GM12873 (cell line): ENCODE data around the gene FYTTD1.

ENCODE experiments used
- TF ChIP-seq, protein P1 (sequence below): IDR thresholded peaks from 2 replicates; pipeline ENCODE4 v1.5.1; 2012; ENCODE audit warnings: low read depth, mild to moderate bottlenecking, moderate library complexity, low read length, control low read depth; ENCODE audit not compliant: insufficient read depth; ENCODE audit errors: missing control alignments

FYTTD1 gene

DNA sequence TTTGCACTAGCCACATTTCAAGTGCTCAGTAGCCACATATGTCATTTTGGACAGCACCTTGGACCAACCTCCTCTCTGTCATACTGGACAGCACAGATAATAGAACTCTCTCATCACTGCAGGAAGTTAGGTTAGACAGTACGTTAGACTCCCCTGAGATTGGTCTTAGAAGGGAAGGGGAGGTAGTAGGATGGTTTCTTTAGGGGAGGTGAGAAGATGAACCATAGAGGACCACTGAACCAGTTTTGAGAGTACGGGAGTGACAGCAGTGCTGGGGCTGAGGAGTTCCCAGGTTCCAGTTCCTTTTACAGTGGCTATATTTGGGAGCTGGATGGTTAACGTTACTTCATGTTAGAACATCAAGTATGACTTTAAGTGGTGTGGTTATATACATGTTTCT, 49.2 kb downstream of the FYTTD1 start:
- TF ChIP-seq, protein P1, sequence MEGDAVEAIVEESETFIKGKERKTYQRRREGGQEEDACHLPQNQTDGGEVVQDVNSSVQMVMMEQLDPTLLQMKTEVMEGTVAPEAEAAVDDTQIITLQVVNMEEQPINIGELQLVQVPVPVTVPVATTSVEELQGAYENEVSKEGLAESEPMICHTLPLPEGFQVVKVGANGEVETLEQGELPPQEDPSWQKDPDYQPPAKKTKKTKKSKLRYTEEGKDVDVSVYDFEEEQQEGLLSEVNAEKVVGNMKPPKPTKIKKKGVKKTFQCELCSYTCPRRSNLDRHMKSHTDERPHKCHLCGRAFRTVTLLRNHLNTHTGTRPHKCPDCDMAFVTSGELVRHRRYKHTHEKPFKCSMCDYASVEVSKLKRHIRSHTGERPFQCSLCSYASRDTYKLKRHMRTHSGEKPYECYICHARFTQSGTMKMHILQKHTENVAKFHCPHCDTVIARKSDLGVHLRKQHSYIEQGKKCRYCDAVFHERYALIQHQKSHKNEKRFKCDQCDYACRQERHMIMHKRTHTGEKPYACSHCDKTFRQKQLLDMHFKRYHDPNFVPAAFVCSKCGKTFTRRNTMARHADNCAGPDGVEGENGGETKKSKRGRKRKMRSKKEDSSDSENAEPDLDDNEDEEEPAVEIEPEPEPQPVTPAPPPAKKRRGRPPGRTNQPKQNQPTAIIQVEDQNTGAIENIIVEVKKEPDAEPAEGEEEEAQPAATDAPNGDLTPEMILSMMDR, result no peak

- TF ChIP-seq, protein P1, result no peak
Observed at GRCh38 chr3:197800379-197800778, 50.7 kb downstream of the FYTTD1 start.

GRCh38 chr3:197801891-197802778, 52.5 kb downstream of the FYTTD1 start:
- TF ChIP-seq, protein P1, result peak; percentile 62

GRCh38 chr3:197802779-197803459, 53.2 kb downstream of the FYTTD1 start:
- TF ChIP-seq, protein P1, result peak; percentile 44

DNA sequence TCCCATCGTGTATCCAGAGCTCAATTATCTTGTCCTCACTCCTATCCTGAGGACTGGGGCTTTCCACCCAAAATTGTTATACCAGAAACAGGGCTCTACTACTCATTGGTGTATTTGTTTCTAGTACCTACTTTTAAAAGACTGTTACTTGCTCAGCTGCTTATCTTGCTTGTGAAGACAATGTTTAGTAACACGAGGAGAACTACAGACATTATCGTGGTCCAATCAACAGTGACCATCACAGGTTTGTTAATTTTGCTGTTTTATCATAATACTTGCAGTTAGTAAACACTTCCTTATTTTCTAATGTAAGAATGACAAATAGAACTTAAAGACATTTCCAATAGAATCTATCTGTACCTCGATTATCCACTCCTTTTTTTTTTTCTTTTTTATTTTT, 54.8 kb downstream of the FYTTD1 start:
- TF ChIP-seq, protein P1, result no peak

DNA sequence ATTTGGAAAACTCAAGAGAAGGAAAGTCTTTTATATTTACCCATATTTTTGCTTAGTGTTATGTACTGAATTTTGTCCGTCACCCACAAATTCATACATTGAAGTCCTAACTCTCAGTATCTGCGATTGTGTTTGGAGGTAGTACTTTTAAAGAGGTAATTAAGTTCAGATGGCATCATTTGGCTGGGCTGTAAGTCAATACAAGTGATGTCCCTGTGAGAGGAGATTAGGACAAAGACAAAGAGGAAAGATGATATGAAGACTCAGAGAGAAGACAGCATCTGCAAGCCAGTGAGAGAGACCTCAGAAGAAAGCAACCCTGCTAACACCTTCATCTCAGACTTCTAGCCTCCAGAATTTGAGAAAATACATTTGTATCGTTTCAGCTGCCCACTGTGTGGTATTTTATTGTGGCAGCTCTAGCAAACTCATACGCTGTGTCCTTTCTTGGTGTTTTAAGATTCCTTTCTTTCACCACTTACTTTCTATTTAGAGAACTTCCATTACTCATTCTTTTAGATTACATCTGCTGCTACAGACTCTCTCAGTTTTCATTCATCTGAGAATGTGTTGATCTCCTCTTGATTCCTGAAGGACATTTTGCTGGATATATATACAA, 58.4 kb downstream of the FYTTD1 start:
- TF ChIP-seq, protein P1, result no peak
